CD4-positive, alpha-beta T cell treated with Interleukin-2 at 100 ng/mL for 4 hours (primary cell): ENCODE measurements around the gene APOL1.
"Not testable (repeated sequence)": the region's sequence is repeated elsewhere in the genome, so short reads cannot be mapped to it uniquely, and the experiment has no call there.

Experiments
- DNase-seq: peaks from one replicate; pipeline ENCODE4 v3.0.0-alpha.2; 2020; ENCODE audit warnings: low spot score

APOL1 gene

DNA sequence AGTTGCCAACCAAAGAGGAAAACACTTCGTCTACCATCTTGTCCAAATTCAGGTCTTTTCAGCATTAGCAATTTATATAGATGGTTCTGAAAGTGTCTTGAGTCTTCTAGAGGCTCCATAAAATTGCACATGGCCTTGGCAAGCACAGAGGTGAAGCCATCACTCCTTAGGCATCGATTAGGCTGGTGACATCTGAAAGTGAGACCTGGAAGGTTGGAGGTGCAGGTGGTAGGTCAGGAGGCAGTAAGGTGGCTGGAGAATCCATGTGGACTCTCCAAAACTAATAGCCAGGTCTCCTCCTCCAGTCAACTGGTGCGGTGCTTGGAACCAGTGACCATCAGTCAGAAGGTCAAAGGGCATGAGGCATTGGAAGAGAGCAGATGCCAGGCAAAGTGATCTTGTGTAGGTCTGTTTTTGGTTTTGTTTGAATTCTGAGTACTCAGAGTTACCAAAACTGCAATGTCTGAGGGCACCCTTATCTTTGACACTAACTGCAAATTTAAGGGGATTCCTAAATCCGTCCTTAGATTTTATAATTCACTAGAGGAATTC, 7.1 kb upstream of the APOL1 start:
- DNase-seq = no peak

DNA sequence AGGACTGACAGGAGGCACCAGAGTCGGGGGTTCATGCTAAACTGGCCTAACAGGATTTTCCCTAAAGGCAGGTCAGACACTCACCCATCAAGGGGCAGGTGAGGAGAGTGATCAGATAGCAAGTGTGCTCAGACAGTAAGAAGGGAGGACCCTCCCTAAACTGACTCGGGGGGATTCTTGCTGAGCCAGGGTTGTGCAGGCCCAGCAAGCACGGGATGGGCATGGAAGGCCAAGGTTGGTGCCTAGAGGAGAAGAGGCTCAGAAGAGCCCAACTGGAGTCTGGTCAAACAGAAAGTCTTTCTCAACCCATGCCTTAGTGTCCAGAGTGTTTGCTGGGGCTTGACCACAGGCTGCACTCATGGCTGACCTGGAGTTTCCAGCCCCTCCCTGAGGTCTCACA, 6.2 kb upstream of the APOL1 start:
- DNase-seq = no peak

DNA sequence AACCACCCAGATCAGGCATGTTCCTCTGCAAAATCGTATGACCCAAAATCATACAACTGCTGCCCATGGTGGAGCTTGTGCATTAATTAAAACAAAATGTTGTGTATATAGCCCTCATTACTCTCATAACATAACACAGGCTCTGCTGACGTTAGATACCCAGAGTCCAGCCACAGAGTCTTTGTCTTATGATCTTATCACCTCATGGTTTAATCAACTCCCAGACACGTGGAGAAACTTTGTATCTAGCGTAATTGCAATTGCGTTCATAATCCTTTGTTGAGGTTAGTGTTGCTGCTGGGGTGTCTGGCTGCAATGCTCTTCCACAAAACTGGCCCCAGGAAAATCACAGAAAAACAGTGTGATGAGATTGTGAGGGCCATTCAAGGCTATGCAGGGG, 5.0 kb upstream of the APOL1 start:
- DNase-seq = no peak

DNA sequence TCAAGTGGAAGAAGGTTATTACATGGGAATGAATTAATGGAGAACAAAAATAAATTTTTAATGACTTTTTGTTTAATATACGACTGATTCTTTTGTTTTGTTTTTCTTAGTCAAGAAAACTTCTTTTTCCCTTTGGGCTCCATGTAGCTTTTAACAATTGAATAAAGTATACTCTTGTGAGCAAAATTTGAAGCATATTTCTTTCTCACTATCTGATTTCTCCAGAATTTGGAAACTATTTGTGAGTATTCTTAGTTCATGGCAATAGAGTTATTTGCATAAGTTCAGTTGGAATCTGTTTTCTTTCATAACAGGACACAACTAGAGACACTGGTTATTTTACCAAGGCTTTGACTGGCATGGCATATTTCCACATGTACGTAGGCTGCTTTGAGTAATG, 3.8 kb upstream of the APOL1 start:
- no peak for DNase-seq

DNA sequence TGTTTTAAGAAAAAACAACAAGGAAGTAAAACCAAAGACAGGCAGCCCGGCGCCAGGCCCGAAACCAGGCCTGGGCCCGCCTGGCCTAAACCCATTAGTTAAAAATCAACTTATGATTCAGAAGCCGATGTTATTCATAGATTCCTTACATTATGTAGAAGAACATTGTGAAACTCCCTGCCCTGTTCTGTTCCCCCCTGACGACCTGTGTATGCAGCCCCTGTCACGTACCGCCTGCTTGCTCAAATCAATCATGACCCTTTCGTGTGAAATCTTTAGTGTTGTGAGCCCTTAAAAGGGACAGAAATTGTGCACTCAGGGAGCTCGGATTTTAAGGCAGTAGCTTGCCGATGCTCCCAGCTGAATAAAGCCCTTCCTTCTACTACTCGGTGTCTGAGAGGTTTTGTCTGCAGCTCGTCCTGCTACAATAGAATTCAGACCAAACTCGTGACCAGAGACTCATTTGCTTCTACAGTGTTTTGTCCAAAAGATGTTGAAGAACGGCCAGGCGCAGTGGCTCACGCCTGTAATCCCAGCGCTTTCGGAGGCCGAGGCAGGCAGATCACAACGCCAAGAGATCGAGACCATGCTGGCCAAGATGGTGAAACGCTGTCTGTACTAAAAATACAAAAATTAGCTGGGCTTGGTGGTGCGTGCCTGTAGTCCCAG, 2.5 kb upstream of the APOL1 start:
- DNase-seq = not testable (repeated sequence)

DNA sequence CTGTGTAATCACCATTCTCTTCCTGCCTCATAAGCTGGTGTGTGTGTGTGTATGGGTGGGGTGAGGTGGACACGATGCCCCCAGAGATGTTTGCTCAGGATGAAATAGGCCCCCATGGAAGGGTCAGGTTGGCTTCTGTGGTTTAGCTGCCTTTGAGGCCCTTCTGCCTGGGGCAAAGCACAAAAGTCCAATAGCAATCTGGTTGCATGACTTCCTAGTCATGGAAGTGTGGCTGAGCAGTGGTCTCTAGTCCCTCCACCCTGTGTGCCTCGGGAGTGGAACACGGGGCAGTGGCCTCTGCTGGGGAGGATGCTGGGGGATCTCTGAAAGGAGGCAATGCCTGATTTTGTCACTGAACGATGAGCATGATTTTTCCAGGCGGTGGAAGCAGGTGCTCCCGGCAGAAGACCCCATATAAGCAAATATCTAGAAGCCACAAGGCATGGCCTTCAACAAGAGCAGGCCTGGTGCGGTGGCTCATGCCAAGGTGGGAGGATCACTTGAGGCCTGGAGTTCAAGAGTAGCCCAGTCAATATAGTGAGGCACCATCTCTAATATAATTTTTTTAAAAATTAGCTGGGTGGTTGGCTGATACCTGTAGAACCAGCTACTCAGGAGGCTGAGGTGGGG, 839 bp upstream of the APOL1 start:
- DNase-seq = not testable (repeated sequence)

DNA sequence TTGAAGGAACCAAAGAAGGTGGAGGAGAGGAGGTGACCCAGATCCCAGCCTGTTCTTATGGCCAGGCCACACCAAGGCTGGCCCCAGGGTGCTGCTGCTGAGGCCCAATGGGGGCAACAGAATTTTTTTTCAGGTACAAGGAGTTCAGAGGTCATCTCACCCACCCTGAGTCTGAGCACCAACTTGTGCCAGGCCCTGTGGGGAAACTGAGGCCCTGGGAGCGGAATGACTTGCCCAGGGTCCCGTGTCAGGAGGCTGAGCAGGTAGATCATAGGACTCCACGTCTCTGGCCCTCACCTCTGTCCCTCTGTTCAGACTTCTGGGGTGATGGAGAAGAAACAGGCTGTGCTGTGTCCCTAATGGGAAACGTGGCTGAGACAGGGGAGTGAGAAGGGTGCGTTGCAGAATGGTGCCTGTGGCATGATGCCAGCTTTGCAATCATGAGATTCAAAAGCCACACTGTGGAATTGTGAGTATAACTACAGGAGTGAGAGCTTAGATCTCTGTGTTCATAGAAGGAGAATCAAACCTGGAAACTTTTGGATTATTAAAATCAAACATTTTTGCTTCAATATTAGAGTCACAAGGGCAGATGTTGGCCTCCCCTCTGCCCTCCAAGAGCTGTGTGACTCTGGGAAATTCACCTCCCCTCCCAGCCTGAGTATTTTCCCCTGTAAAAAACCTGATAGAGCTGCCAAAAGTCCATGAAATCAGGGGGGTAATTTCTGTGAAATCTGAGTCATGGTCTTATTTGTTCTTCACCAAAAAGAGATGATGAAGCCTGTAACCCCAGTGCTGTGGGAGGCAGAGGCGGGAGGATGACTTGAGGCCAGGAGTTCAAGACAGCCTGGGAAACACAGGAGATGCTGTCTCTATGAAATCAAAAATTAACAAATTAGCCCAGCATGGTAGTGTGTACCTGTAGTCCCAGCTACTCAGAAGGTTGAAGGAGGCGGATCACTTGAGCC, 874 bp downstream of the APOL1 start:
- DNase-seq = peak; percentile 59

DNA sequence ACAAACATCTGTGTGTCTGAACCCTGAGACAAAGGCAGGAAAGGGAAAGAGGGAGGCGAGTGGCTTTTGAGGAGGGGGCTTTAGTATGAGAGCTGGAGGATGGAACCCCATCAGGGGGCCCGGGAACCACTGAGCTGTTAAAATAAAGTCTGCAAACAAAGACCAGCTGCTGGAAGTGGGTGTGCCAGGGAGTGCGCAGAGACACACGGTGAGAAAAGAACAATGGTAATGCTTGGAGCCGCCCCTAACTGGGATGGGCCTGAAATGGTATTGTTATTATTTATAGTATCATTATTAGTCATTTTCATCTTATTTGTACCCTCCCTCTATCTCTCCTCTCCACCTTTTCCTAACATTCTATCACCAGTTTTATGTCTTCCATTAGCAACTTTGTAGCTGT, 2.6 kb downstream of the APOL1 start:
- not testable (repeated sequence) for DNase-seq

DNA sequence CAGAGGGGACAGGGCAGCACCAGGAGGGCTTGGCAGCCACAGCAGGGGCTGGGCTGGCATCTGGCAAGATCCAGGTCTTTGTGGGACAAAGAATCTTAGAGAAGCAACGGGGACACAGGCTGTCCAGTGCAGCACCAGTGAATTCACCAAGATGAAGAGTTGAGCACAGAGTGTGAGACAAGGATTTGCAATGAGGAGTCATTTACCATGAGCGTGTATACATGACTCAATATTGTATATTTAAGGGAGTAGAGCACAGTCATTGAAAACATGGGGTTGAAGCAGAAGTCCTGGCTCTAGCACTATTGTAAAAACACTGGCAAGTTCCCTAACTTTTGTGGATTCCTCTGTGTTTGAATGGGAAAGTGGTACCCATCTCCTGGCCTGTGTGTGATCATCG, 3.5 kb downstream of the APOL1 start:
- no peak for DNase-seq

DNA sequence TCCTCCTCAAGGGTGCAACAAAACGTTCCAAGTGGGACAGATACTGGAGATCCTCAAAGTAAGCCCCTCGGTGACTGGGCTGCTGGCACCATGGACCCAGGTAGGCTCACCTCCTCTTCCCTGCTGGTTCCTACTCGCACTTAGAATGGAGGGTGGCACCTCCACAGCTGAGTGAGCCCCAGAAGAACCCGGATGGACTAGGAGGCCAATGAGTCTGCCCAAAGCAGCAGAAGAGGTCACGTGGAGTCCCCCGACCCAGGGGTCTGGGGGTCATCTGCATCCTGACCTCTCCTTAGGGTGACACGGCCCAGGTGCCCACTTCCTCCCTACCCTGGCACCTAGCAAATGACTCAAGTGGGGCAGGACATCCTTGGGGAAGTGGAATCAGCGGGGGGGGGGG, 4.4 kb downstream of the APOL1 start:
- no peak for DNase-seq

DNA sequence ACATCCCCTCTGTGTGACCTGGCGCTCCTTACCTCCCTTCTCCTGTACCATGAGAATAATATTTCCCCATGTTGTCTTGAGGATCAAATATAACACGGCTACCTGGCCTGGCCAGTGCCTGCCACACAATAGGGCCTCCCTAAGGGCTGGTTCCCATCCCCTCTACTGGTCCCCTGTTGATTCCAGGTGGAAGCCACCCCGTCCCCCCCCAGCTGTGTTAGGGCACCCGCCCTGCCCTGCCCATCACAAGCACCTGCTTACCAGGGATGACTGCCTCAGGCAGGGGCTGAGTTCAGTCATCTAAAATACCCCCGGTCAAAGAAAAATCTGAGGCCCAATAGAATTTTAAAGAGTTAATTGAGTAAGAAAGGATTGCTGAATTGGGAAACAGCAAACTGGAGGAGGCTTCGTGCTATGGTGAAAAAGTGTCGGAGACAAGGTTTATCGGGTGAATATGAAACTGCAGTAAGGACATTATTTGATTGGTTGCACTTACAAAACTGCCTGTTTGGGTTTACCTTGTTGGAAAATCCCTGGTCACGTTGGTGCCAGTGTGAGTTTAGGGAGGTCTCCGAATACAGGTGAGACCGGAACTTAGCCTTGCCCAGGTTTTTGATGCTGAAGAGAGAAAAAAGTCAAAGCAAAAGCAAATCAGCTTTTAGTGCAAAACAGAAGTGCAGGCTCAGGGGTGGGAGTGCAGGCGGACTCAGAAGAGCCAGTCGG, 5.2 kb downstream of the APOL1 start:
- no peak for DNase-seq

DNA sequence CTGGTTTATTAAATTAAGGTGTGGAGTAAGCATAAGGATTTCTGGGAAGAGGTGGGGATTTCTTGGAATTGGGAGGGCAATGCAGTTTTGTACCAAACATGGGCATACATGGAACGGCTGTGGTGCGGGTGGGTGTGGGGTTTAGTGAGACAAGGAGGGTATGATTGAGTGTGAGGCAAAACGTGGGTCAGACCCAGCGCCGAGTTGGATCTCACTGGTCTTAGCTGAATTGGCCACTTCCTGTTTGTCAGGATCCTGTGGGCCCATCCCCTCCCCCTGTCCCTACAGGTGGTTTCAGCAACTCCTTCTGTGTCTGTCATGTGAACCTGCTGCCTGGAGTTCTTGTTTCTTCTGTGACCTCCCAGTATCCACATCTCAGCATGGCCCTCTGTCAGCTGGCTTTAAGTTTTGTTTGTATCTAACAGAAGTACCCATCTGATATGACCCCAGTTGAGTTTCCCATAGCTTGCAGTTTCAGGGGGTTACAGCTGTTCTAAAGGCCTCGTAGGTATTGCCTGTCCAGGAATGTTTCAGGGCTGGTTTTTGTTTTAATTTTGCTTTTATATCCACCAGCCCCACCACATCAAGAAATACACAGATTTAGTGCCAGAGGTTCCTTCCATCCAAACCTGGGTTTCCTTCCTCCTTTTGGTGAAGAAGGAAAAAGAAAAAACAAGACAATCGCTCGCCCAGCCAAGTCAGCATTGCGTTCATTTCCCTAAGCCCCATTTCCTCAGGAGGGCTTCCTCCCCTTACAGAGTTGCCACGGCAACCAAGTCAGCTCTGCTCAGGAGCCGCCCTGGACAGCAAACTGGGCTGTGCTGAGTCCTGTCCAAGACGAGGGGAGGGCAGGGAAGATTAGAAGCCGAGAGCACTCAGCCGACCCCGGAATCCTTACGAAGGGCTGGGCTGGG, 6.0 kb downstream of the APOL1 start:
- peak; percentile 53 for DNase-seq

DNA sequence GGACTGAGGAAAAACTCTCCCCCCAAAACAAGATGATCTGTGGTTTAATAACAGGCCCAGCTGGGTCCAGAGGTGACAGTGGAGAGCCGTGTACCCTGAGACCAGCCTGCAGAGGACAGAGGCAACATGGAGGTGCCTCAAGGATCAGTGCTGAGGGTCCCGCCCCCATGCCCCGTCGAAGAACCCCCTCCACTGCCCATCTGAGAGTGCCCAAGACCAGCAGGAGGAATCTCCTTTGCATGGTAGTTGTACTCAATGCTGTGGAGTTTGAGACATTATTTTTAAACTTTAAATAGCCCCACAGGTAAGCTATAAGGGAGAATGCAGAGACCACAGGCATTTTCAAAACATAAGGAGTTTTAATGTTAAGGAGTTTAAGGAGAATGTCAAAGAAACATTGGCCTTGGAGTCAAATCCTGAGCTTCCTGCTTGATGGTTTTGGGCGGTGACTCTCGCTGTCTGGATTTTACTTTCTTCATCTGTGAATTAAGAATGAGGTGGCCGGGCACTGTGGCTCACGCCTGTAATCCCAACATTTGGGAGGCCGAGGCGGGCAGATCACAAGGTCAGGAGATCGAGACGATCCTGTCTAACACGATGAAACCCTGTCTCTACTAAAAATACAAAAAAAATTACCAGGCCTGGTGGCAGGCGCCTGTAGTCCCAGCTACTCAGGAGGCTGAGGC, 6.8 kb downstream of the APOL1 start:
- no peak for DNase-seq

DNA sequence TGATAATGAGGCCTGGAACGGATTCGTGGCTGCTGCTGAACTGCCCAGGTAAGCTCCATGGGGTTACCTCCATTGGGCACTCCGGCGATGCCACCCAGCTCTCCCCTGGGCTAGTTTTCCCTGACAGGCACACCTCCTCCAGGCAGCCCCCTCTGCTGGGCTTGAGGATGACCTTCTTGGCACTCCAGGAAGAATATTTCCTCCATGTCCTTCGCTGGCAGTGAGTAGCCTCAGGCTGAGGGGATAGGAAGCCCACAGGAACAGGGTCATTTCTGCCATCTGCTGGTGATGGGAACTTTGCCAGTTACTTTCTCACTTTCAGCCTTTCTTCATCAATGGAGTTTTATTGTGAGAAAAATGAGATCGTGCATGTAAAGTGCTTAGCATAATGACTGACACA, 8.7 kb downstream of the APOL1 start:
- not testable (repeated sequence) for DNase-seq

DNA sequence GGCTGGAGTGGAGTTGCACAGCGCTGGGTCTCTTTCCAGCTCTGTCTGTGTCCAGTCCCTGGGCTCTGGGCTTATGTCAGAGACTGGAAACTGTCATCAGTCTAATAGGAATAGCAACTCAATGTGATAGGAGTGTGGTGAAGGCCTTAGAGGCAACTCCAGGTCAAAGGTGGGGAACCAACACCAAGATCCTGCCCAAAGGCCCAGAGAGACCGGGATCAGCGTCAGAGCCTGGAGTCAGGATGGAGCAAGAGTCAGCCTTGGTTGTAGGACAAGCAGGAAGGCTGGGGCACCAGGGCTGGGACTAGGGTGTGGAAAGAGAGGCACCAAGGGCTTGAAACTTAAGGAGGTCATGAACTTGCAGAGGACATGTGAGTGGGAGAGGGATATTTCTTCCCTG, 9.4 kb downstream of the APOL1 start:
- DNase-seq = not testable (repeated sequence)

DNA sequence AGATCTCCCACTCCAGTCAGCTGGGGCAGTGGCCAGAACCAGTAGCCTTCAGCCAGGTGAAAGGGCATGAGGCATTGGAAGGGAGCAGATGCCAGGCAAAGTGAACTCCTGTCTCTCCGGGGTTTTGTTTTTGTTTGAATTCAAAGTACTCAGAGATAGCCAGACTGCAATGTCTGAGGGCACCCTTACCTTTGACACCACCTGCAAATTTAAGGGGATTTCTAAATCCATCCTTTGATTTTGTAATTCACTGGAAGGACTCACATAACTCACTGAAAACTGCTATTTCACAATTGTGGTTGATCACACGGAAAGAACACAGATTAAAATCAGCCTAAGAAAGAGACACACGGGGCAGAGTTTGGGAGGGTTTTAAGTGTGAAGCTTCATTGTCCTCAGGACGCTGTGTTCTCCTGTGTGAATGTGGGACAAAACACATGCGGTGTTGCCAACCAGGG, 10.3 kb downstream of the APOL1 start:
- not testable (repeated sequence) for DNase-seq

DNA sequence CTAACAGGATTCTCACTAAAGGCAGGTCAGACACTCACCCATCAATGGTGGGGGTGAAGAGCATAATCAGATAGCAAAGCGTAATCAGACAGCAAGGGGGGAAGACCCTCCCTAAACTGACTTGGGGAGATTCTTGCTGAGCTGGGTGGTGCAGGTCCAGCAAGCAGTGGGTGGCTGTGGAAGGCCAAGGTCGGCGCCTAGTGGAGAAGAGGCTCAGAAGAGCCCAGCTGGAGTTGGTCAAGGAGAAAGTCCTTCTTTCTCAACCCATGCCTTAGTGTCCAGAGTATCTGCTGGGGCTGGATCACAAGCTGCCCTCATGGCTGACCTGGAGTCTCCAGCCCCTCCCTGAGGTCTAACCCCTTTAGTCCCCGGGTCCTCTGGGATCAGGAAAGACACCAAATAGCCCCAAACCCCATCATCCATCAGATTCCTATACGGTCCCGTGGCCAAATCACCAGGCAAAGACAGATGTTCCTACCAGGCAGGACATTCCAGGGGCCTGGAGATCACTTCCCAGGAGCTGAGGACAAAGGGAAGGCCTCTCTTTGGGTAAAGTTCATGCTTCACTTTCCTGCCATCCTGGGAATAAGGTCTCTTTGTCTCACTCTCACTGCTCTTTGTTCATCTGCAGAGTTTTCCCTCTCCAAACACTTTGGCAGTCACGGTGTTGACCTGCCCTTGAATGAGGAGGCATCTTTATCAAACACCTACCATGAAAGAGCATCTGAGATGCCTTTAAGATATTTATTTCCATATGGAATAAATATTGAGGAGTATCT, 11.1 kb downstream of the APOL1 start:
- not testable (repeated sequence) for DNase-seq

DNA sequence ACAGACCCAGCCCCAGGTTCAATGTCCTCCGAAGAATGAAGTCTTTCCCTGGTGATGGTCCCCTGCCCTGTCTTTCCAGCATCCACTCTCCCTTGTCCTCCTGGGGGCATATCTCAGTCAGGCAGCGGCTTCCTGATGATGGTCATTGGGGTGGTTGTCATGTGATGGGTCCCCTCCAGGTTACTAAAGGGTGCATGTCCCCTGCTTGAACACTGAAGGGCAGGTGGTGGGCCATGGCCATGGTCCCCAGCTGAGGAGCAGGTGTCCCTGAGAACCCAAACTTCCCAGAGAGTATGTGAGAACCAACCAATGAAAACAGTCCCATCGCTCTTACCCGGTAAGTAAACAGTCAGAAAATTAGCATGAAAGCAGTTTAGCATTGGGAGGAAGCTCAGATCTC, 14.1 kb downstream of the APOL1 start:
- no peak for DNase-seq

DNA sequence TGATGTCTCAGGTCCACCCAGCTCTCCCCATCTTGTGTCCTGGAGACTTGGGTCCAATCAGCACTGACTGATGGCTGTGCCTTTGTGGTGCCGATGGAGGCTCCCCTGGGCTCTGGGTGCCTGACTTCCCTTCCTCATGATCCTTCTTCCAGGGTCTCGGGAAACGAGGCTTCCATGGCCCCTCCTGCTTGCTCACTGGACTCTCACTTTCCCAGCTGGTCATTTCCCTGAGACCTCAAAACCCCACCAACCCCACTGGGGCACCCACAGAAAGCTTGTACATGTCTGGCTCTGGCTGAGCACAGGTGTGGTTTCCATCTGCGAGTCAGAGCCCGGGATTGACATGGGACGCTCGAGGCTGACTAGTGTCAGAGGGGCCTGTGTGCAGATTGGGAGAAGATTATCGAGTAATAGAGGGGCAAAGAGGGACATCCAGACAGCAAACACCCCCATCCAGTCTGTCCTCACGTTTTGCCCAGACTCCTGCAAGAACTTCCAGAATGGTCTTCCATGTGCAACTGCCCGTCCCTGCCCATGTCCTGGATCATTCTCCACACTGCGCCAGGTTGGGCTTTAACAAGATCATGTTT, 15.1 kb downstream of the APOL1 start:
- no peak for DNase-seq
